Lower lobe of right lung (tissue), 2 donors: Measurements from ENCODE around the gene TPK1. TPM values are rescaled to one million over a fixed set of nuclear protein-coding genes. Genes with fewer than 3 reads are reported as not detected.

Experiments used
- ATAC-seq, 2 donors: fragments of 200-7000 bp; cut with Tn5 transposase; one replicate each; pipeline ENCODE4 v1.9.1; 2020 to 2022; ENCODE audit warnings: mild to moderate bottlenecking in 2 of 2, moderate library complexity in 2 of 2
- DNase-seq: peaks from one replicate; pipeline ENCODE4 v3.0.0-alpha.2; 2020
- H3K27ac ChIP-seq: fragments of 200-600 bp; one replicate; pipeline ENCODE4 v1.8.0; 2022
- H3K27me3 ChIP-seq: fragments of 200-600 bp; one replicate; pipeline ENCODE4 v1.8.0; 2022; ENCODE audit warnings: low read depth
- H3K36me3 ChIP-seq: fragments of 200-600 bp; one replicate; pipeline ENCODE4 v1.8.0; 2022; ENCODE audit warnings: mild to moderate bottlenecking
- H3K4me1 ChIP-seq: fragments of 200-600 bp; one replicate; pipeline ENCODE4 v1.8.0; 2022
- H3K4me3 ChIP-seq: fragments of 200-600 bp; one replicate; pipeline ENCODE4 v1.8.0; 2022; ENCODE audit warnings: mild to moderate bottlenecking
- H3K9me3 ChIP-seq: fragments of 200-600 bp; one replicate; pipeline ENCODE4 v1.8.0; 2022
- intact Hi-C: fragments of 100-400 bp; cut with DNase I; formaldehyde crosslinking; loops from one replicate; pipeline ENCODE4 v1.11.0; 2022
- total RNA-seq: library from RNA; stranded (reverse); fragmentation: NEBNext Ultra II Directional; extraction: Animal tissue kit (Norgen Biotek cat#: 25700); gene quantifications from one replicate; pipeline ENCODE4 v1.2.1, GENCODE V29; 2021
- TF ChIP-seq, protein P1 (sequence below): fragments of 200-600 bp; IDR thresholded peaks from one replicate; pipeline ENCODE4 v1.8.0; 2022; ENCODE audit warnings: antibody characterized with exemption, mild to moderate bottlenecking
- donor health status: DM: no; HTN: yes; CAD: no; lungs with severe emphysema.

Gene TPK1
- total RNA-seq, 1 donor from 2014 or later = 9.0 TPM

DNA sequence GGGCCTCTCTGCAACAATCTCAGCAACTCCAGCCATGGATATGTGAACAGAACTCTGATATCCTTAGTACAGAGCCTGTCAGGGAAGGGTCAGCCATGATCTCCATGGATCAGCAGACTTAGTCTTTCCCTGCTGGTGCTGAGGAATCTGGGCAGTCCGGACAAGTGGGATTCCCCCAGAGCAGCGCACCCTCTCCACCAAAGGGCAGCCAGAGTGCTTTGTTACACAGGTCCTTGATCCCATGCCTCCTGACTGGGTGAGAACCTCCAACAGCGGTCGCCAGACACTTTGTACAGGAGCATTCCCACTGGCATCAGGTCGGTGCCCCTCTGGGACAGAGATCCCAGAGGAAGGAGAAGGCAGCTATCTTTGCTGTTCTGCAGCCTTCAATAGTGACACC is 38.9 kb downstream of the TPK1 start:
- DNase-seq = no peak
- H3K9me3 ChIP-seq = no peaks in the 10 kb centered on the region
- TF ChIP-seq, protein P1, sequence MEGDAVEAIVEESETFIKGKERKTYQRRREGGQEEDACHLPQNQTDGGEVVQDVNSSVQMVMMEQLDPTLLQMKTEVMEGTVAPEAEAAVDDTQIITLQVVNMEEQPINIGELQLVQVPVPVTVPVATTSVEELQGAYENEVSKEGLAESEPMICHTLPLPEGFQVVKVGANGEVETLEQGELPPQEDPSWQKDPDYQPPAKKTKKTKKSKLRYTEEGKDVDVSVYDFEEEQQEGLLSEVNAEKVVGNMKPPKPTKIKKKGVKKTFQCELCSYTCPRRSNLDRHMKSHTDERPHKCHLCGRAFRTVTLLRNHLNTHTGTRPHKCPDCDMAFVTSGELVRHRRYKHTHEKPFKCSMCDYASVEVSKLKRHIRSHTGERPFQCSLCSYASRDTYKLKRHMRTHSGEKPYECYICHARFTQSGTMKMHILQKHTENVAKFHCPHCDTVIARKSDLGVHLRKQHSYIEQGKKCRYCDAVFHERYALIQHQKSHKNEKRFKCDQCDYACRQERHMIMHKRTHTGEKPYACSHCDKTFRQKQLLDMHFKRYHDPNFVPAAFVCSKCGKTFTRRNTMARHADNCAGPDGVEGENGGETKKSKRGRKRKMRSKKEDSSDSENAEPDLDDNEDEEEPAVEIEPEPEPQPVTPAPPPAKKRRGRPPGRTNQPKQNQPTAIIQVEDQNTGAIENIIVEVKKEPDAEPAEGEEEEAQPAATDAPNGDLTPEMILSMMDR = no peak

DNA sequence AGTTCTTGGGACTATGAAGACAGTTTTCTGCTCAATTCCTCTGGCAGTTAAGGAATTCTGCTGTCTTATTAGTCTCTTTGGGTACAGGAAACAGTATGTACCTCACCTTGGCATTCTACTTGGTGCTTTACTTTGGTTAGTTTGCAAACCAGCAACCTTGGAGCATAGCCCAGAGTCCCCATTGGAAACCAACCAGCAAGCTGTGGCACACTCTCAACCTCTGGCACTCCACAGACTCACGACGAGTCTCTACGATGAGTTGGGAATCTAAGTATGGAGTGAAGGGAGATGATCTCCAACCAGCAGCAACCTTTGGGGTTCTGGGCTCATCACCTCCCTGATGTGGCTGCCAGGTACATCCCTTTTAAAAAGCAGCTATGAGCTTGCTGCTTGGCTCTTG is 43.8 kb downstream of the TPK1 start:
- H3K4me3 ChIP-seq = no peak overlapping the region
- ATAC-seq (no peak), DNase-seq (no peak)
- intact Hi-C loops = no loop called here
- H3K9me3 ChIP-seq = no peaks in the 10 kb centered on the region
- TF ChIP-seq, protein P1 = no peak
- no peak overlapping the region for H3K27ac ChIP-seq
- no peaks in the 10 kb centered on the region for H3K36me3 ChIP-seq
- H3K27me3 ChIP-seq = no peaks in the 10 kb centered on the region
- H3K4me1 ChIP-seq = no peaks in the 10 kb centered on the region

More for the DNA sequence above, 38.9 kb downstream of the TPK1 start:
- Histone ChIP-seq H3K4me3 (no peak overlapping the region), H3K27ac (no peak overlapping the region), H3K36me3 (no peaks in the 10 kb centered on the region), H3K4me1 (no peaks in the 10 kb centered on the region), H3K27me3 (no peaks in the 10 kb centered on the region)
- no peak for ATAC-seq
- intact Hi-C loops = no loop called here

DNA sequence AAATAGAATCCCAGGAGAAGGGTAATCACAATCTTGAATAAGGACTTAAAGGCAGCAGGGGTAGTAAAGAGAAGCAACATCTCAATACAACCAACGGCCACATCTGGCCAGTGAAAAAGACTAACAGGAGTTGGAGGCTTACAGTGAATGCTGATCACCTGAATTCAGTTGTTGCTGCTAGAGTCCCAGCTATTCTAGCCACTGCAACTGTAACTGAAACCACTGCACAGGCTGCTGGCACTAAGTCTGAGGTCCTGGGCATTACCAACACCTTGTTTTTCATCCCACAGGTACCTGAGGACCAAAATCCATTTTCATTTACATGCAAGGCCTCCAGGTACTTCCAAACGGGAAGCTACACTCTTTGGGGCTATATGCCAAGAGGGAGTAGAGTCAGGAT is 44.4 kb downstream of the TPK1 start:
- Histone ChIP-seq H3K27me3 (no peaks in the 10 kb centered on the region), H3K4me1 (no peaks in the 10 kb centered on the region), H3K27ac (no peak overlapping the region), H3K9me3 (no peaks in the 10 kb centered on the region), H3K36me3 (no peaks in the 10 kb centered on the region), H3K4me3 (no peak overlapping the region)
- TF ChIP-seq, protein P1 = no peak
- DNase-seq (no peak), ATAC-seq (no peak)
- intact Hi-C loops = no loop called here

DNA sequence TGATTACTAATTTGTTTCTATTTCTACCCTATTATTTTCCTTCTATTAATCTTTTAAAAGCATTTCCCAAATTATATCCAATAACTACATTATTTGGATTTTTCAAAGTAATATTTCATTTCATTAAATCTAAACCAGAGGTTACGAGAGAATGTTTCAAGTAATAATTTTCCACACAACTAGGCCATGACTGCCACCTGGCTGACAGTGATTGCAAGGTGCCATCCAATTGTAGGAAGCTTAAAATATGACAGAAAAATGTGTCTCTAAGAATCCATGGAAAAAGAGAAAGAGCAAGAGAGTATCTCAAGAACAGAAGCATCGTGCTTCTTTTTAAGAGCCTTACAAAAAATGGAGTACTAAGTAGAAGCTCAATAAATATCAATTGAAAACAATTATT is 48.7 kb downstream of the TPK1 start:
- Histone ChIP-seq H3K36me3 (no peaks in the 10 kb centered on the region), H3K9me3 (no peaks in the 10 kb centered on the region), H3K27me3 (no peaks in the 10 kb centered on the region), H3K4me1 (no peaks in the 10 kb centered on the region), H3K27ac (no peak overlapping the region), H3K4me3 (no peak overlapping the region)
- DNase-seq = no peak
- ATAC-seq = no peak
- TF ChIP-seq, protein P1 = no peak
- intact Hi-C loops = no loop called here

DNA sequence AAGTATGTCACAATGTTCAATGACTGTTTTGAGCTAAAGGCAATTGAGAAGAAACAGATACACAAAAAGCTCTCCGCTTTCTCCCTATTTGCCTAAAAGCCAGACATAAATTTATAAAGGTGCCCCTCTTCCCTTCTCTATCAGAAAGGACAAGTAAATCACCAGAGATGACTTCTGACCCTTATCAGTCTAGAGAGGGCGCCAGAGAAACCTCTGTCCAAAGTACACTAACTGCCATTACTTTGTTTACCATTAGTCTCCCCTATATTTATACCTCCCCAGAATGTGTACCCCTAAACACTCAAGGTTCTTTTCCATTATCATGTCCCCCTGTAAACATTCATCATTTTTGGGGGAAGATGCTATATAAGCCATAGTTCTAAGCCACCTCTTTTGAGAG is 49.3 kb downstream of the TPK1 start:
- H3K27ac ChIP-seq = no peak overlapping the region
- DNase-seq = no peak
- no peaks in the 10 kb centered on the region for H3K27me3 ChIP-seq
- ATAC-seq = no peak
- intact Hi-C loops = no loop called here
- no peaks in the 10 kb centered on the region for H3K4me1 ChIP-seq
- no peaks in the 10 kb centered on the region for H3K9me3 ChIP-seq
- no peak overlapping the region for H3K4me3 ChIP-seq
- TF ChIP-seq, protein P1 = peak; percentile 20
- H3K36me3 ChIP-seq = no peaks in the 10 kb centered on the region

DNA sequence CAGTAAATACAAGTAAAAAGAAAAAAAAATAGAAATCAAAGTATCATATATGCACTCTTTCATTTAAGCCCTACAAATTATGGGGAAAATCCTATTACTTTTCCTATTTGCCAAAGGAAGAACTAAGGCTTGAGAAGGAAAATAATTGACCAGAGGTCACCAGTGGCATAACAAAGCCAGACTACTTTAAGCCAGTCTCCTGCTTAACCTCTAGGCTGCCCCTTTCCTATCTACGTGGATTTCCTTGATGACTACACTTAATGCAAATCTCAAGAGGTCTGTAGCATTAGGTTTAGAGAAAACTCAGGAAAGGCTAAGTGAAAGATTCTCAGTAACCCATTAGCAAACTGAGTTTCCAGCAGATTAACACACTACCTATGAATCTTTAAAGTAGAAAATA is 49.8 kb downstream of the TPK1 start:
- TF ChIP-seq, protein P1 = no peak
- Histone ChIP-seq H3K4me3 (no peak overlapping the region), H3K9me3 (no peaks in the 10 kb centered on the region), H3K27ac (no peak overlapping the region), H3K4me1 (no peaks in the 10 kb centered on the region), H3K36me3 (no peaks in the 10 kb centered on the region), H3K27me3 (no peaks in the 10 kb centered on the region)
- intact Hi-C loops = no loop called here
- no peak for ATAC-seq
- no peak for DNase-seq
